ENCODE measurements around the gene CENATAC.

- no peak for TF ChIP-seq CTCF (IDR thresholded peaks at IDR 0.05)
- no peak for TF ChIP-seq POLR2A (IDR thresholded peaks at IDR 0.05)
These were observed 45.0 kb downstream of the CENATAC start for GRCh38 chr11:119042927-119043326.
